ENCODE measurements around the gene PARVB.
A peak's percentile ranks its signal among the peaks of the same experiment; 100 is the strongest.

Gene PARVB

DNA sequence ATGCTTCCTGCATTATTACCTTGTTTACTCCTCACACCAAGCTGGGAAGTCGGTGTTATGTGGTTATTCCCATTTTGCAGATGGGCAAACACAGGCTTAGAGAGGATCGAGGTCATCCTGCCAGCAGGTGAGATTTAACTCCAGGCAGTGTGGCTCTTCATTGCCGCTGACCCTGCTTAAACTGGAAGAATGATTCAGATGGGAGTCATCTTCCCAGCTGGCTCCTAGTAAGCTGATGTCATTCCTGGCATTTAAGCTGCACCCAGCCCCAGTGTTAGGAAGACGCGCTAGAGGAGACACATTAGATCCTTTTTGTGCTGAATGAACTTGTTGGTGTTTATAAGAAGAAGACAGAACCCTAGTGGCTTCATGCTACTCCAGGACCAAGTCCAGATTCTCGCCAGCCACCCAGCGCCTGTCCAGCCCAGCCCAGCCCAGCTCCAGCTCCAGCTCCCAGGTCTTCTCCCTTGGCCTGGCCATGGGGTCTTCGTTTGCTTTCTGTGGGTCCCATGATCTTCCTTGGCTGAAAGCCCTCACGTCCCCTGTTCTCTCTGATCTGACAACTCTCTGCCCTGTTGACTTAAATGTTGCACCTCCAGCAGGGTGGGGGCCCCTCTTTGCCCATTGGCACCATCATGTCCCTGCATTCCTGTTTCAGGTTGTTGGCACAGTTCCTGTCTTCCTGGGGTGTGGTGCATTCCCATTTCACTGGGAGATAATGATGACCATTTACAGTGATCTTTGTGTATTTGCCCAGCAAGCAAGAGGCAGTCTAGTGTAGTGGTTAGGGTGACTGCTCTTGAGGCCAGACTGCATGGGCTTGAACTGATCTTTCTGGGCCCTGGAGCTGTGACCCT, 13.6 kb downstream of the PARVB start:
- no peaks in the 10 kb centered on the region for H3K36me3 ChIP-seq (ENCODE audit: control insufficient read depth in 2 of 2, insufficient read depth in 1 of 2, low read length in 2 of 2)
- no peak overlapping the region for H3K4me3 ChIP-seq (ENCODE audit: low read depth, low read length)
- H3K27ac ChIP-seq (ENCODE audit: extremely low read depth, low read depth, low read length), result no peak overlapping the region
- H3K4me1 ChIP-seq (ENCODE audit: control insufficient read depth, insufficient read depth, low read length), result no peaks in the 10 kb centered on the region
- POLR2A ChIA-PET, result interaction anchor here (0.8 kb wide), 1 partner anchor 17 kb away, joined by 3 read pairs; no protein-coding TSS in a partner anchor
- H3K9me3 ChIP-seq (ENCODE audit: control insufficient read depth, insufficient read depth, low read depth, low read length), result no peaks in the 10 kb centered on the region
- TF ChIP-seq MZF1 (tag by site-specific recombination; IDR thresholded peaks at IDR 0.05; ENCODE audit: borderline replicate concordance) (no peak), ZNF596 (tag by site-specific recombination; IDR thresholded peaks at IDR 0.05) (no peak), ZBTB21 (tag by site-specific recombination; IDR thresholded peaks at IDR 0.05) (peak; percentile 50), SCRT2 (tag by site-specific recombination; IDR thresholded peaks at IDR 0.05) (peak; percentile 63; the same call in 1 of the 2 replicates), ZNF707 (tag by site-specific recombination; IDR thresholded peaks at IDR 0.05) (no peak), GLIS1 (tag by site-specific recombination; IDR thresholded peaks at IDR 0.05) (0 out of 2 replicates have a peak, but pooled peaks have one; percentile 8), ZNF610 (tag by site-specific recombination; IDR thresholded peaks at IDR 0.05; ENCODE audit: borderline replicate concordance) (no peak), ZNF660 (tag by site-specific recombination; IDR thresholded peaks at IDR 0.05) (peak; percentile 81), ZNF184 (tag by site-specific recombination; IDR thresholded peaks at IDR 0.05) (0 out of 2 replicates have a peak, but pooled peaks have one; percentile 69), ZNF530 (tag by site-specific recombination; IDR thresholded peaks at IDR 0.05; ENCODE audit: low read depth) (no peak), ZFP37 (tag by site-specific recombination; IDR thresholded peaks at IDR 0.05) (peak; percentile 54; the same call in 1 of the 2 replicates), ZNF426 (tag by site-specific recombination; IDR thresholded peaks at IDR 0.05) (no peak), ZNF10 (tag by site-specific recombination; IDR thresholded peaks at IDR 0.05) (0 out of 2 replicates have a peak, but pooled peaks have one; percentile 44), SP7 (tag by site-specific recombination; IDR thresholded peaks at IDR 0.05) (peak; percentile 52), ZNF366 (tag by site-specific recombination; conservative IDR thresholded peaks at IDR 0.05) (0 out of 2 replicates have a peak, but pooled peaks have one; percentile 31), ZNF24 (tag by site-specific recombination; IDR thresholded peaks at IDR 0.05) (peak; percentile 69), ZSCAN30 (tag by site-specific recombination; IDR thresholded peaks at IDR 0.05) (no peak), ZNF629 (tag by site-specific recombination; IDR thresholded peaks at IDR 0.05) (peak; percentile 81), ZEB2 (tag by site-specific recombination; IDR thresholded peaks at IDR 0.05) (peak; percentile 84), BCL11B (tag by site-specific recombination; IDR thresholded peaks at IDR 0.05; ENCODE audit: low read depth) (no peak), SETDB1 (IDR thresholded peaks at IDR 0.05; ENCODE audit: insufficient read length, low read length) (peak; percentile 30), ZBTB17 (tag by site-specific recombination; IDR thresholded peaks at IDR 0.05) (0 out of 2 replicates have a peak, but pooled peaks have one; percentile 40), KLF8 (tag by site-specific recombination; IDR thresholded peaks at IDR 0.05) (0 out of 2 replicates have a peak, but pooled peaks have one; percentile 31), ZIC2 (tag by site-specific recombination; IDR thresholded peaks at IDR 0.05) (peak; percentile 43; the same call in 1 of the 2 replicates)
- TF ChIP-seq, protein P1, sequence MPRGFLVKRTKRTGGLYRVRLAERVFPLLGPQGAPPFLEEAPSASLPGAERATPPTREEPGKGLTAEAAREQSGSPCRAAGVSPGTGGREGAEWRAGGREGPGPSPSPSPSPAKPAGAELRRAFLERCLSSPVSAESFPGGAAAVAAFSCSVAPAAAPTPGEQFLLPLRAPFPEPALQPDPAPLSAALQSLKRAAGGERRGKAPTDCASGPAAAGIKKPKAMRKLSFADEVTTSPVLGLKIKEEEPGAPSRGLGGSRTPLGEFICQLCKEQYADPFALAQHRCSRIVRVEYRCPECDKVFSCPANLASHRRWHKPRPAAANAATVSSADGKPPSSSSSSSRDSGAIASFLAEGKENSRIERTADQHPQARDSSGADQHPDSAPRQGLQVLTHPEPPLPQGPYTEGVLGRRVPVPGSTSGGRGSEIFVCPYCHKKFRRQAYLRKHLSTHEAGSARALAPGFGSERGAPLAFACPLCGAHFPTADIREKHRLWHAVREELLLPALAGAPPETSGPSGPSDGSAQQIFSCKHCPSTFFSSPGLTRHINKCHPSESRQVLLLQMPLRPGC (tag by site-specific recombination; IDR thresholded peaks at IDR 0.05), result peak; percentile 89
- TF ChIP-seq, protein P2, sequence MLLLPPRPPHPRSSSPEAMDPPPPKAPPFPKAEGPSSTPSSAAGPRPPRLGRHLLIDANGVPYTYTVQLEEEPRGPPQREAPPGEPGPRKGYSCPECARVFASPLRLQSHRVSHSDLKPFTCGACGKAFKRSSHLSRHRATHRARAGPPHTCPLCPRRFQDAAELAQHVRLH (tag by site-specific recombination; IDR thresholded peaks at IDR 0.05), result no peak
- TF ChIP-seq, protein P3, sequence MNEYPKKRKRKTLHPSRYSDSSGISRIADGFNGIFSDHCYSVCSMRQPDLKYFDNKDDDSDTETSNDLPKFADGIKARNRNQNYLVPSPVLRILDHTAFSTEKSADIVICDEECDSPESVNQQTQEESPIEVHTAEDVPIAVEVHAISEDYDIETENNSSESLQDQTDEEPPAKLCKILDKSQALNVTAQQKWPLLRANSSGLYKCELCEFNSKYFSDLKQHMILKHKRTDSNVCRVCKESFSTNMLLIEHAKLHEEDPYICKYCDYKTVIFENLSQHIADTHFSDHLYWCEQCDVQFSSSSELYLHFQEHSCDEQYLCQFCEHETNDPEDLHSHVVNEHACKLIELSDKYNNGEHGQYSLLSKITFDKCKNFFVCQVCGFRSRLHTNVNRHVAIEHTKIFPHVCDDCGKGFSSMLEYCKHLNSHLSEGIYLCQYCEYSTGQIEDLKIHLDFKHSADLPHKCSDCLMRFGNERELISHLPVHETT (tag by site-specific recombination; IDR thresholded peaks at IDR 0.05), result peak; percentile 73
- TF ChIP-seq, protein P4, sequence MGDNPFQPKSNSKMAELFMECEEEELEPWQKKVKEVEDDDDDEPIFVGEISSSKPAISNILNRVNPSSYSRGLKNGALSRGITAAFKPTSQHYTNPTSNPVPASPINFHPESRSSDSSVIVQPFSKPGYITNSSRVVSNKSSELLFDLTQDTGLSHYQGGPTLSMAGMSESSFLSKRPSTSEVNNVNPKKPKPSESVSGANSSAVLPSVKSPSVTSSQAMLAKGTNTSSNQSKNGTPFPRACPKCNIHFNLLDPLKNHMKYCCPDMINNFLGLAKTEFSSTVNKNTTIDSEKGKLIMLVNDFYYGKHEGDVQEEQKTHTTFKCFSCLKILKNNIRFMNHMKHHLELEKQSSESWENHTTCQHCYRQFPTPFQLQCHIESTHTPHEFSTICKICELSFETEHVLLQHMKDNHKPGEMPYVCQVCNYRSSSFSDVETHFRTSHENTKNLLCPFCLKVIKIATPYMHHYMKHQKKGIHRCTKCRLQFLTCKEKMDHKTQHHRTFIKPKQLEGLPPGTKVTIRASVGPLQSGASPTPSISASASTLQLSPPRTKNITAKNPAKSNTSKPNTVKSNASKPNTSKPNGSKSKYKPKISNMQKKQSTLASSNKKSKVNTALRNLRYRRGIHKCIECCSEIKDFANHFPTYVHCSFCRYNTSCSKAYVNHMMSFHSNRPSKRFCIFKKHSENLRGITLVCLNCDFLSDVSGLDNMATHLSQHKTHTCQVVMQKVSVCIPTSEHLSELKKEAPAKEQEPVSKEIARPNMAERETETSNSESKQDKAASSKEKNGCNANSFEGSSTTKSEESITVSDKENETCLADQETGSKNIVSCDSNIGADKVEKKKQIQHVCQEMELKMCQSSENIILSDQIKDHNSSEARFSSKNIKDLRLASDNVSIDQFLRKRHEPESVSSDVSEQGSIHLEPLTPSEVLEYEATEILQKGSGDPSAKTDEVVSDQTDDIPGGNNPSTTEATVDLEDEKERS (tag by site-specific recombination; IDR thresholded peaks at IDR 0.05), result peak; percentile 68; the same call in 1 of the 2 replicates
- TF ChIP-seq, protein P5, sequence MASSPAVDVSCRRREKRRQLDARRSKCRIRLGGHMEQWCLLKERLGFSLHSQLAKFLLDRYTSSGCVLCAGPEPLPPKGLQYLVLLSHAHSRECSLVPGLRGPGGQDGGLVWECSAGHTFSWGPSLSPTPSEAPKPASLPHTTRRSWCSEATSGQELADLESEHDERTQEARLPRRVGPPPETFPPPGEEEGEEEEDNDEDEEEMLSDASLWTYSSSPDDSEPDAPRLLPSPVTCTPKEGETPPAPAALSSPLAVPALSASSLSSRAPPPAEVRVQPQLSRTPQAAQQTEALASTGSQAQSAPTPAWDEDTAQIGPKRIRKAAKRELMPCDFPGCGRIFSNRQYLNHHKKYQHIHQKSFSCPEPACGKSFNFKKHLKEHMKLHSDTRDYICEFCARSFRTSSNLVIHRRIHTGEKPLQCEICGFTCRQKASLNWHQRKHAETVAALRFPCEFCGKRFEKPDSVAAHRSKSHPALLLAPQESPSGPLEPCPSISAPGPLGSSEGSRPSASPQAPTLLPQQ (tag by site-specific recombination; IDR thresholded peaks at IDR 0.05), result peak; percentile 25; the same call in 1 of the 2 replicates
- CTCF ChIA-PET, result interaction anchor here (0.6 to 1.4 kb wide), 4 partner anchors 9 to 808 kb away, joined by 3 to 7 read pairs (median 4); no protein-coding TSS in a partner anchor

Data from HEK293 (cell line).